ENCODE results near the gene DHX36.

Gene DHX36

DNA sequence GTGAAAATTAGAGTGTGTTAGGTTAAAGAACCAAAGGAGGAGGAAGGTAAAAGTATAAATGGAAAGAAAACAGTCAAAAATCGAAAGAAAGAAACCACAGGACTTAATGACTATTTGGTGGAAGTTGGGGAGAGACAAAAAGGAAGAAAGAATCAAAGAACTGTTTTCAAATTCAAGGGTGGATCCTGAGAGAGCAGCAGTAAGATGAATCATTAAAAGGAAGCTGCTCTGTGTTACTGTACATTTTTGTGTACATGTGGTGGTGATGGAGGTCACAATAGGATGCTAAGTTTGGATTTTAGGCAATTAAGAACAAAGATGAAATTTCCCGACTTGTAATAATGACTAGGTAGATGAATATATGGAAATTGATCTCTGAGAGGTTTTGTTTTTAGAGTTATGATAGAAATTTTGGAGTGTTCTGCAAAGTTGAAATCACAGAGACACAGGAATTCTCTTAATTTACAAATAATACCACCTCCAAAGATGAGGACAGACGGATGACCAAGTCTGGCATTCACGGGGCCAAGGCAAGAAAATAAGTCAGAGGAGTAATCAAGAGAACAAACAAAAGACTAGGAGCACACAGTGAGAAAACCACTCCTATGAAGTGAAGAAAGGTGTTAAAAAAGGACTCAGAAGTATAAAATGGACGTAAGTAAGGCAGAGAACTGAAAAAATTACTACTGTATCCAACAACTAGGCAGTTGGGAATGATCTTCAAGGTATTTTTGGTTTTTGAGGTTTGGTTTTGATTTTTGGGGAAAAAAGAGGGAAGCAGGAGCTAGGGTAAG, 7.1 kb downstream of the DHX36 start:
- H3K4me3 ChIP-seq (ENCODE audit: low read depth, low read length): no peak overlapping the region
- peak; percentile 20 for DNase-seq (ENCODE audit: low read depth)

DNA sequence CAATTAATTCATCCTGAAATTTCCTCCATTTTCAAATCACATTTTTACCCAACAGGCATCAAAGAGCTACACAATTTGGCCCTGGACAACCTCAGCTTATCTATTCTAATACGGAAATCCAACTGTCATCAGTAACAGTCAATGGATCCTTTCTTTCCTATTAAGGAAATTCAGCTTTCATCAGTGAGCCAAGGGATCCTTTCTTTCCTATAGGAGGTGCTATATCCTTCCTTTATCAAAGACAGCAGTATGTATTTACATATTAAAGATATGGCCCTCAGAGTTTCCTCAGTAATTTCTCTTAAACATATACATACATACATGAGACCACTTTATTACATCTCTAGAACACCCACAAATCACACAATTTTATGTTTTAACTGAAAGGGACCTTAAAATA, 10.1 kb downstream of the DHX36 start:
- DNase-seq (ENCODE audit: low read depth): no peak
- TF ChIP-seq, protein P1, sequence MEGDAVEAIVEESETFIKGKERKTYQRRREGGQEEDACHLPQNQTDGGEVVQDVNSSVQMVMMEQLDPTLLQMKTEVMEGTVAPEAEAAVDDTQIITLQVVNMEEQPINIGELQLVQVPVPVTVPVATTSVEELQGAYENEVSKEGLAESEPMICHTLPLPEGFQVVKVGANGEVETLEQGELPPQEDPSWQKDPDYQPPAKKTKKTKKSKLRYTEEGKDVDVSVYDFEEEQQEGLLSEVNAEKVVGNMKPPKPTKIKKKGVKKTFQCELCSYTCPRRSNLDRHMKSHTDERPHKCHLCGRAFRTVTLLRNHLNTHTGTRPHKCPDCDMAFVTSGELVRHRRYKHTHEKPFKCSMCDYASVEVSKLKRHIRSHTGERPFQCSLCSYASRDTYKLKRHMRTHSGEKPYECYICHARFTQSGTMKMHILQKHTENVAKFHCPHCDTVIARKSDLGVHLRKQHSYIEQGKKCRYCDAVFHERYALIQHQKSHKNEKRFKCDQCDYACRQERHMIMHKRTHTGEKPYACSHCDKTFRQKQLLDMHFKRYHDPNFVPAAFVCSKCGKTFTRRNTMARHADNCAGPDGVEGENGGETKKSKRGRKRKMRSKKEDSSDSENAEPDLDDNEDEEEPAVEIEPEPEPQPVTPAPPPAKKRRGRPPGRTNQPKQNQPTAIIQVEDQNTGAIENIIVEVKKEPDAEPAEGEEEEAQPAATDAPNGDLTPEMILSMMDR (conservative IDR thresholded peaks at IDR 0.05; ENCODE audit: low read depth, low read length): no peak
- no peak overlapping the region for H3K4me3 ChIP-seq (ENCODE audit: low read depth, low read length)

More for the DNA sequence above, 7.1 kb downstream of the DHX36 start:
- TF ChIP-seq, protein P1 (conservative IDR thresholded peaks at IDR 0.05; ENCODE audit: low read depth, low read length): no peak

DNA sequence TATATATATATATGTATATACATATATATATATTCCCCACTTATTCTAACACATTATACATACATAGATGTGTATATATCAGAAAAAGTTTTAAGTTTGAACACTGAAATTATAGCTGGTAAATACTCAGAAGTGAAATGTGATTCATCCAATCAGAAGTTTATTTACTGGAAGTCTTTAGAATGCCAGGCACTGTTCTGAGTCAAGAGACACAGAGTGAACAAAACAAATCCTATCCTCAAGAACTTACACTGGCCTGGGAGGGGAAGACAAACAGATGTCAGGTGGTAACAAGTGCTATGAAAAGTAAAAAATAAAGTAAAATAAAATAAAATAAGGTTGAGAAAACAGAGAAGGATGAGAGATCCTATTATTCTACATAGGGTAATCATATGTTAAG, 13.4 kb downstream of the DHX36 start:
- peak; percentile 79 for DNase-seq (ENCODE audit: low read depth)
- H3K4me3 ChIP-seq (ENCODE audit: low read depth, low read length): no peak overlapping the region
- TF ChIP-seq, protein P1 (conservative IDR thresholded peaks at IDR 0.05; ENCODE audit: low read depth, low read length): no peak

DNA sequence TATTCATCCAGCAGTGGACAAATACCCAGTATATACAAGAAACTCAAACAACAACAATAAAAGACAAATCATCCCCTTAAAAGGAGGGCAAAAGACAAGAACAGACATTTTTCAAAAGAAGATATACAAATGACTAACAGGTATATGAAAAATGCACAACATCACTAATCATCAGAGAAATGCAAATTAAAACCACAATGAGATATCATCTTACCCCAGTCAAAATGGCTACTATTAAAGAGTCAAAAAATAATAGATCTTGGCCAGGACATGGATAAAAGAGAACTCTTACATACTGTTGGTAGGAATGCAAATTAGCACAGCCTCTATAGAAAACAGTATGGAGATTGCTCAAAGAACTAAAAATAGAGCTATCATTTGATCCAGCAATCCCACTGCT, 16.9 kb downstream of the DHX36 start:
- H3K4me3 ChIP-seq (ENCODE audit: low read depth, low read length): no peak overlapping the region
- TF ChIP-seq, protein P1 (conservative IDR thresholded peaks at IDR 0.05; ENCODE audit: low read depth, low read length): no peak
- DNase-seq (ENCODE audit: low read depth): no peak

DNA sequence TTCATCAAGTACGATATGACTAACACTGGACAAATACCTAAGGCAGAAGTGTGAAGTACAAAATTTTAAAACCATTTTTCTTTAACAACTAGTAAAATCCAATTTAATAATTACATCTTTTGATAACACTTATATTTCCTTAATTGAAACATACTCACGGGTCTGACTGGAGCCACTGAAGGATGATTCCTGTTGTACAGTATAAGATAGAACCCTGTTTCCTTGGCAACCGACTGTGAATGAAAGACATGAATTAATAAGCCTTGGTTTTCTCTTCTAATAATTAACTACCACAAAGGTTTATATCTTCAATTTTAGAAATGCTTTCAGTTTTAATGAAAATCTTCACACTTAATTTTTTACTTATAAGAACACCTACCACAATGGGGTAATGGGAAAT, 19.4 kb downstream of the DHX36 start:
- no peak overlapping the region for H3K4me3 ChIP-seq (ENCODE audit: low read depth, low read length)
- DNase-seq (ENCODE audit: low read depth): no peak
- TF ChIP-seq, protein P1 (conservative IDR thresholded peaks at IDR 0.05; ENCODE audit: low read depth, low read length): no peak

DNA sequence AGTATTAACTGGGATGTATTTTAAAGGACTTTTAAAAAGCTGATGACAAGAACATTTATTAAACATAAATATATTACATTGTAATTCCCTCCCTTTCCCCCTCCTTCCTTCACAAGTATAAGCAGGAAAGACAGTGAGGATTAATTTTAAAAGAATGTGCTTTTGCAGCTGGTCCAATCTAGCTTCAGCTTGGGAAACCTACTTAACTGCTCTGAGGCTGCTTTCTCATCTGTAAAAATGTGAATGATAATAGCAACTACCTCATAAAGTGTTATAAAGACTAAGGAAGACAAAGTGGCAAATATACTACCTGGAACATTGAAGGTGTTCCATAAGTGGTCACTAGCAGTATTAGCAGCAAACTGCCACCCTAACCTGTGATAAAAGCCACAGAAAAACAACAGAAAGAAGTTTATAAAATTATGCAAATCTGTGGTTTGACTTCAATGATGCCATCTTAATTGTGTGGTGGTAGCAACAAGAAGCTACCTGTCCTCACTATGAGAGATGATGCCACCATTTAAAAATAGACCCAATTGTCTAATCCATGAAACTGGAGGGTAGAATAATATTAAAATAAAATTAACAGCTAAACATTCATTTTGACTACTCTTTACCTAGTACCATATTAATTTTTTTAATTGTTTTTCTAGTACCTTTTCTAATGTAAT, 20.0 kb downstream of the DHX36 start:
- peak; percentile 38 for DNase-seq (ENCODE audit: low read depth)
- H3K4me3 ChIP-seq (ENCODE audit: low read depth, low read length): no peak overlapping the region
- TF ChIP-seq, protein P1 (conservative IDR thresholded peaks at IDR 0.05; ENCODE audit: low read depth, low read length): no peak

Data from choroid plexus epithelial cell (primary cell).